ENCODE measurements around the gene P2RX3. TPM values are rescaled to one million over a fixed set of nuclear protein-coding genes. Genes with fewer than 3 reads are reported as not detected.

Gene P2RX3
- total RNA-seq, 2 donors from 2014 or later = not detected

GRCh38 chr11:57392763-57393105 is 54.6 kb downstream of the P2RX3 start:
- no peaks in the 10 kb centered on the region for H3K36me3 ChIP-seq (ENCODE audit: control insufficient read depth, insufficient read depth, low read length)
- H3K27me3 Mint-ChIP-seq (ENCODE audit: insufficient read depth) = peaks cover 57% of the 10 kb centered on the region
- H3K9me3 Mint-ChIP-seq = no peaks in the 10 kb centered on the region
- no peaks in the 10 kb centered on the region for H3K4me1 ChIP-seq (ENCODE audit: control insufficient read depth, insufficient read depth, low read length)
- H3K4me3 Mint-ChIP-seq = no peak overlapping the region
- H3K4me3 ChIP-seq (ENCODE audit: low read length) = no peak overlapping the region
- no peak for TF ChIP-seq CTCF (conservative IDR thresholded peaks at IDR 0.05)
- H3K9ac ChIP-seq (ENCODE audit: extremely low read depth, low read length, poor library complexity, severe bottlenecking) = no peak overlapping the region
- 88% methylated on average over 4 of the region's 4 CpGs; no CpG with 5 or more reads in 1 of the 2 experiments for WGBS, 2 experiments (ENCODE audit: insufficient coverage in 1 of 2, insufficient read length in 1 of 2)
- H3K27ac Mint-ChIP-seq = no peak overlapping the region
- DNase-seq = no peak
- H3K27me3 ChIP-seq (ENCODE audit: control insufficient read depth, insufficient read depth, low read length, poor library complexity, severe bottlenecking) = peaks cover 90% of the 10 kb centered on the region
- no peak overlapping the region for H3K27ac ChIP-seq (ENCODE audit: low read depth, low read length)
- H3K4me1 Mint-ChIP-seq = no peaks in the 10 kb centered on the region
- no peaks in the 10 kb centered on the region for H3K36me3 Mint-ChIP-seq (ENCODE audit: low read depth)
- no peaks in the 10 kb centered on the region for H3K9me3 ChIP-seq (ENCODE audit: control insufficient read depth, low read length)

DNA sequence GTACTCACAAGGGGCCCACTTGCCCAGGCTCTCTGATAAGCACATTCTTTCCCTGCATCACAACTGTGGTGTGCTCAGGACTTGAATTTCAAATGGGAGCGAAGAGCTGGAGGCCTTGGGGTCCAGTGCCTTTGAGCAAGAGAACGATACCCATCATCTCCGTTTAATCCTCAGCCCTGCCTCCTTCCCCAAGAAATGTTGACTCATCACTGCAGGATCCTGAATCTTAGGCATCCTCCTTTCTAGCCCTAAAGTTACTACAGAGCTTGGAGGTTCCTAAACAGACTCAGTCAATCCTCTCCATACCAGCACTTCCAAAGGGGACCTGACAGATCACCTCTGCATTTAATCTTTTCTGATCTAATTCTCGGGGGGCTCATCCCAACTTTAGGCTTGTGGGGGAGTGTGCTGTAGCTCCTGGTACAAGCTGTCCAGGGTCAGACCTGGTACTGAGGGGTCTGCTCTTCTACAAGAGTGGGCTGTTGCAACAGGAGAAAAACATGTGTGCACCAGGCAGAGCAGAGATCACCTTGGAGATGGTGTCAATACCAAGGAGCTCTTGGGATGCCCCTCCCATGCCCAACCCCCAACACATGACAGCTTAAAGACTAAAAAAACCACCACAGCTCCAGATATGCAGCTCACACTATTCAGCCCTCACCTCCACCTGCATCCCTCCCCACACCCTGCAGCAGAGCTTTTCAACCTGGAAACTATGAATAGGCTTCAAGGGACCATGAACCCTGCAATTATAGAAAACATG is 56.2 kb downstream of the P2RX3 start:
- H3K4me1 Mint-ChIP-seq = no peaks in the 10 kb centered on the region
- Histone ChIP-seq H3K9me3 (ENCODE audit: control insufficient read depth, low read length) (no peaks in the 10 kb centered on the region), H3K4me1 (ENCODE audit: control insufficient read depth, insufficient read depth, low read length) (no peaks in the 10 kb centered on the region), H3K27ac (ENCODE audit: low read depth, low read length) (no peak overlapping the region), H3K9ac (ENCODE audit: extremely low read depth, low read length, poor library complexity, severe bottlenecking) (no peak overlapping the region), H3K36me3 (ENCODE audit: control insufficient read depth, insufficient read depth, low read length) (no peaks in the 10 kb centered on the region), H3K4me3 (ENCODE audit: low read length) (no peak overlapping the region), H3K27me3 (ENCODE audit: control insufficient read depth, insufficient read depth, low read length, poor library complexity, severe bottlenecking) (peaks cover 92% of the 10 kb centered on the region)
- no peak overlapping the region for H3K4me3 Mint-ChIP-seq
- no peak for TF ChIP-seq CTCF (conservative IDR thresholded peaks at IDR 0.05)
- no peak overlapping the region for H3K27ac Mint-ChIP-seq
- H3K9me3 Mint-ChIP-seq = no peaks in the 10 kb centered on the region
- 79 to 84% methylated on average over 4 of the region's 4 CpGs for WGBS, 2 experiments (ENCODE audit: insufficient coverage in 1 of 2, insufficient read length in 1 of 2)
- no peaks in the 10 kb centered on the region for H3K36me3 Mint-ChIP-seq (ENCODE audit: low read depth)
- peaks cover 45% of the 10 kb centered on the region for H3K27me3 Mint-ChIP-seq (ENCODE audit: insufficient read depth)
- DNase-seq = no peak

GRCh38 chr11:57395905-57396623 is 57.9 kb downstream of the P2RX3 start:
- no peak for TF ChIP-seq CTCF (conservative IDR thresholded peaks at IDR 0.05)
- Histone ChIP-seq H3K27me3 (ENCODE audit: control insufficient read depth, insufficient read depth, low read length, poor library complexity, severe bottlenecking) (peaks cover 80% of the 10 kb centered on the region), H3K9ac (ENCODE audit: extremely low read depth, low read length, poor library complexity, severe bottlenecking) (no peak overlapping the region), H3K36me3 (ENCODE audit: control insufficient read depth, insufficient read depth, low read length) (no peaks in the 10 kb centered on the region), H3K4me3 (ENCODE audit: low read length) (no peak overlapping the region), H3K4me1 (ENCODE audit: control insufficient read depth, insufficient read depth, low read length) (no peaks in the 10 kb centered on the region), H3K9me3 (ENCODE audit: control insufficient read depth, low read length) (no peaks in the 10 kb centered on the region), H3K27ac (ENCODE audit: low read depth, low read length) (no peak overlapping the region)
- no peaks in the 10 kb centered on the region for H3K9me3 Mint-ChIP-seq
- no peak overlapping the region for H3K4me3 Mint-ChIP-seq
- H3K36me3 Mint-ChIP-seq (ENCODE audit: low read depth) = no peaks in the 10 kb centered on the region
- no peak for DNase-seq
- 90% methylated on average over 10 to 11 of the region's 11 CpGs for whole genome bisulfite sequencing, 2 experiments (ENCODE audit: insufficient coverage in 1 of 2, insufficient read length in 1 of 2)
- H3K4me1 Mint-ChIP-seq = no peaks in the 10 kb centered on the region
- no peak overlapping the region for H3K27ac Mint-ChIP-seq
- peaks cover 29% of the 10 kb centered on the region for H3K27me3 Mint-ChIP-seq (ENCODE audit: insufficient read depth)

Measured in endodermal cell (in vitro differentiated cells).